A549 (cell line): Measurements from ENCODE around the gene ATXN7L1. TPM values are rescaled to one million over a fixed set of nuclear protein-coding genes. Genes with fewer than 3 reads are reported as not detected.

Experiments used
- ATAC-seq, 2 experiments: fragments of 200-7000 bp in 1 of 2; fragments of >200 bp in 1 of 2; cut with Nextera tagmentation in 1 of 2; cut with Tn5 transposase in 1 of 2; 3 replicates each; pipeline versions ENCODE4 v1.8.0 to v1.9.1; 2018 to 2020; ENCODE audit warnings: mild to moderate bottlenecking in 1 of 2, moderate library complexity in 1 of 2
- CTCF ChIA-PET: fragments of 300-600 bp; sonication (Branson Sonifier 250); formaldehyde crosslinking; extraction: SDS; loops from one replicate; lab custom pipeline; 2021; ENCODE audit warnings: antibody characterized with exemption, inconsistent platforms; lab: Yijun Ruan, JAX
- POLR2A ChIA-PET: fragments of 350-600 bp; formaldehyde crosslinking; extraction: SDS; loops from one replicate; lab custom pipeline; 2021; ENCODE audit warnings: antibody characterized with exemption, inconsistent platforms; lab: Yijun Ruan, JAX
- DNase-seq, 2 experiments: peaks; one replicate each; pipeline versions ENCODE4 v3.0.0 to v3.0.0-alpha.2; 2011 to 2016; ENCODE audit warnings: low read depth in 1 of 2, low spot score in 1 of 2
- FAIRE-seq: peaks from 2 replicates; lab custom pipeline; 2011; peaks lifted over from hg19 to GRCh38; lab: Jason Lieb, UNC
- H3K27ac ChIP-seq, 2 experiments: fragments of >200 bp; sonication (Bioruptor Twin); formaldehyde crosslinking; 3 replicates each; pipeline ENCODE4 v1.5.1; 2016 to 2017
- H3K4me1 ChIP-seq: fragments of >200 bp; sonication (Bioruptor Twin); formaldehyde crosslinking; 3 replicates; pipeline ENCODE4 v1.6.1; 2016
- H3K4me2 ChIP-seq: fragments of >200 bp; sonication (Bioruptor Twin); formaldehyde crosslinking; 3 replicates; pipeline ENCODE4 v1.6.1; 2016
- H3K4me3 ChIP-seq: fragments of >200 bp; sonication (Bioruptor Twin); formaldehyde crosslinking; 3 replicates; pipeline ENCODE4 v1.5.1; 2016
- H3K9me3 ChIP-seq: fragments of >200 bp; sonication (Bioruptor Twin); formaldehyde crosslinking; 3 replicates; pipeline ENCODE4 v1.6.1; 2016
- CBX2 ChIP-seq: fragments of 200-600 bp; sonication (generic); IDR thresholded peaks from 2 replicates; pipeline ENCODE4 v1.6.1; 2016; ENCODE audit warnings: low read depth, mild to moderate bottlenecking, borderline replicate concordance
- CHD4 ChIP-seq: fragments of 200-600 bp; sonication (generic); IDR thresholded peaks from 2 replicates; pipeline ENCODE4 v1.6.1; 2016; ENCODE audit warnings: antibody characterized with exemption, mild to moderate bottlenecking, borderline replicate concordance
- EHF ChIP-seq: fragments of 250-450 bp; sonication (Bioruptor Pico); IDR thresholded peaks from 2 replicates; pipeline ENCODE4 v1.5.0; 2020; ENCODE audit warnings: mild to moderate bottlenecking
- HDAC2 ChIP-seq: fragments of 200-600 bp; sonication (generic); IDR thresholded peaks from 2 replicates; pipeline ENCODE4 v1.6.1; 2016
- HEYL ChIP-seq: fragments of 250-450 bp; sonication (Bioruptor Pico); IDR thresholded peaks from 2 replicates; pipeline ENCODE4 v1.8.0; 2021; ENCODE audit warnings: mild to moderate bottlenecking, moderate library complexity
- HOXA7 ChIP-seq: fragments of 250-450 bp; sonication (Bioruptor Pico); IDR thresholded peaks from 2 replicates; pipeline ENCODE4 v1.5.0; 2020; ENCODE audit warnings: mild to moderate bottlenecking, moderate library complexity
- JUNB ChIP-seq: fragments of >200 bp; sonication (Bioruptor Twin); formaldehyde crosslinking; IDR thresholded peaks from 2 replicates; pipeline ENCODE4 v1.6.1; 2016
- MAZ ChIP-seq: fragments of 150-350 bp; IDR thresholded peaks from 2 replicates; pipeline ENCODE4 v1.6.1; 2014; ENCODE audit warnings: antibody characterized with exemption, low read depth, low read length, borderline replicate concordance
- NFE2L2 ChIP-seq: fragments of 150-350 bp; conservative IDR thresholded peaks from 2 replicates; pipeline ENCODE4 v1.6.1; 2014; ENCODE audit warnings: low read length
- POLR2AphosphoS2 ChIP-seq: conservative IDR thresholded peaks from 2 replicates; pipeline ENCODE4 v1.6.1; 2012; ENCODE audit warnings: low read length, improper control_type of control experiment, inconsistent platforms
- RAD21 ChIP-seq, 2 experiments: fragments of >200 bp in 1 of 2; sonication (Bioruptor Twin) in 1 of 2; formaldehyde crosslinking in 1 of 2; IDR thresholded peaks in 1 of 2; conservative IDR thresholded peaks in 1 of 2; 2 replicates in 1 of 2; 3 replicates in 1 of 2; pipeline ENCODE4 v1.6.1; 2012 to 2018; ENCODE audit warnings: inconsistent platforms in 1 of 2
- TP53 ChIP-seq: fragments of 250-450 bp; sonication (Bioruptor Pico); IDR thresholded peaks from 2 replicates; pipeline ENCODE4 v1.5.0; 2021; ENCODE audit warnings: mild to moderate bottlenecking, moderate library complexity
- ZSCAN20 ChIP-seq: fragments of 250-450 bp; sonication (Bioruptor Pico); IDR thresholded peaks from 2 replicates; pipeline ENCODE4 v1.8.0; 2022; ENCODE audit warnings: mild to moderate bottlenecking, moderate library complexity
- WGBS: methylation state at CpG from one replicate; pipeline ENCODE4 v1.1.6; 2017; ENCODE audit errors: missing lambda C conversion rate; 5-methylcytosine and 5-hydroxymethylcytosine counted together
- polyA plus RNA-seq, 4 experiments: library from polyadenylated mRNA; depleted of rRNA in 3 of 4; stranded (reverse); fragments of >200 nt; fragmentation: RNase III in 1 of 4; extraction: RNeasy Plus Mini Kit Qiagen cat#74134 plus additional on column Dnase treatment in 1 of 4; gene quantifications; 2 replicates in 3 of 4; 3 replicates in 1 of 4; pipeline ENCODE4 v1.2.3, GENCODE V29; 2011 to 2017
- TF ChIP-seq, protein P1 (sequence below): fragments of 250-450 bp; sonication (Bioruptor Pico); IDR thresholded peaks from 2 replicates; pipeline ENCODE4 v1.5.0; 2021; ENCODE audit warnings: mild to moderate bottlenecking, moderate library complexity, borderline replicate concordance
- TF ChIP-seq, protein P2 (sequence below): fragments of 150-350 bp; IDR thresholded peaks from 2 replicates; pipeline ENCODE4 v1.6.1; 2014; ENCODE audit warnings: low read depth, mild to moderate bottlenecking, low read length
- TF ChIP-seq, protein P3 (sequence below): fragments of >200 bp; sonication (Bioruptor Twin); formaldehyde crosslinking; IDR thresholded peaks from 3 replicates; pipeline ENCODE4 v1.6.1; 2016
- TF ChIP-seq, protein P4 (sequence below): fragments of >200 bp; sonication (Bioruptor Twin); formaldehyde crosslinking; IDR thresholded peaks from 2 replicates; pipeline ENCODE4 v1.6.1; 2016

ATXN7L1 gene
- polyA plus RNA-seq, 2 of the 4 experiments (the other 2 are of a cell fraction): 4.5 to 5.7 TPM

DNA sequence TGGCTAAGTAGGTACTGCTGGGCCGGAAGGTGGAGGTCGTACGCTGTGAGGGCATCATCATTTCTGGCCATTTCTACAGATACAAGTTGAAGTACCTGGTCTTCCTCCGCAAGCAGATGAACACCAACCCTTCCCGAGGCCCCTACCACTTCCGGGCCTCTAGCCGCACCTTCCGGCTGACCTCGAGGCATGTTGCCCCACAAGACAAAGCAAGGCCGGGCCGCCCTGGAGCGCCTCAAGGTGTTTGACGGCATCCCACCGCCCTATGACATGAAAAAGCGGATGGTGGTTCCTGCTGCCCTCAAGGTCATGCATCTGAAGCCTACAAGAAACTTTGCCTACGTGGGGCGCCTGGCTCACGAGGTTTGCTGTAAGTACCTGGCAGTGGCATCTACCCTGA, 56.8 kb downstream of the ATXN7L1 start:
- H3K9me3 ChIP-seq: no peaks in the 10 kb centered on the region
- ATAC-seq (no peak), FAIRE-seq (no peak), DNase-seq (no peak)
- 95% methylated on average over 18 of the region's 18 CpGs for WGBS
- ChIA-PET POLR2A (no interaction called here), CTCF (interaction anchor here (0.9 kb wide), 1 partner anchor 21 kb away, joined by 3 read pairs; no protein-coding TSS in a partner anchor)
- no peak overlapping the region for H3K4me3 ChIP-seq
- TF ChIP-seq JUNB: no peak
- TF ChIP-seq RAD21 (conservative IDR thresholded peaks at IDR 0.05 in 1 of 2, IDR thresholded peaks at IDR 0.05 in 1 of 2): no peak
- no peak for TF ChIP-seq ZSCAN20
- TF ChIP-seq, protein P1, sequence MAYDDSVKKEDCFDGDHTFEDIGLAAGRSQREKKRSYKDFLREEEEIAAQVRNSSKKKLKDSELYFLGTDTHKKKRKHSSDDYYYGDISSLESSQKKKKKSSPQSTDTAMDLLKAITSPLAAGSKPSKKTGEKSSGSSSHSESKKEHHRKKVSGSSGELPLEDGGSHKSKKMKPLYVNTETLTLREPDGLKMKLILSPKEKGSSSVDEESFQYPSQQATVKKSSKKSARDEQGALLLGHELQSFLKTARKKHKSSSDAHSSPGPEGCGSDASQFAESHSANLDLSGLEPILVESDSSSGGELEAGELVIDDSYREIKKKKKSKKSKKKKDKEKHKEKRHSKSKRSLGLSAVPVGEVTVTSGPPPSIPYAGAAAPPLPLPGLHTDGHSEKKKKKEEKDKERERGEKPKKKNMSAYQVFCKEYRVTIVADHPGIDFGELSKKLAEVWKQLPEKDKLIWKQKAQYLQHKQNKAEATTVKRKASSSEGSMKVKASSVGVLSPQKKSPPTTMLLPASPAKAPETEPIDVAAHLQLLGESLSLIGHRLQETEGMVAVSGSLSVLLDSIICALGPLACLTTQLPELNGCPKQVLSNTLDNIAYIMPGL: no peak
- TF ChIP-seq, protein P2, sequence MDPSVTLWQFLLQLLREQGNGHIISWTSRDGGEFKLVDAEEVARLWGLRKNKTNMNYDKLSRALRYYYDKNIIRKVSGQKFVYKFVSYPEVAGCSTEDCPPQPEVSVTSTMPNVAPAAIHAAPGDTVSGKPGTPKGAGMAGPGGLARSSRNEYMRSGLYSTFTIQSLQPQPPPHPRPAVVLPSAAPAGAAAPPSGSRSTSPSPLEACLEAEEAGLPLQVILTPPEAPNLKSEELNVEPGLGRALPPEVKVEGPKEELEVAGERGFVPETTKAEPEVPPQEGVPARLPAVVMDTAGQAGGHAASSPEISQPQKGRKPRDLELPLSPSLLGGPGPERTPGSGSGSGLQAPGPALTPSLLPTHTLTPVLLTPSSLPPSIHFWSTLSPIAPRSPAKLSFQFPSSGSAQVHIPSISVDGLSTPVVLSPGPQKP: no peak
- no peak for TF ChIP-seq HDAC2
- no peak overlapping the region for H3K4me2 ChIP-seq
- no peak overlapping the region for H3K27ac ChIP-seq
- no peaks in the 10 kb centered on the region for H3K4me1 ChIP-seq

DNA sequence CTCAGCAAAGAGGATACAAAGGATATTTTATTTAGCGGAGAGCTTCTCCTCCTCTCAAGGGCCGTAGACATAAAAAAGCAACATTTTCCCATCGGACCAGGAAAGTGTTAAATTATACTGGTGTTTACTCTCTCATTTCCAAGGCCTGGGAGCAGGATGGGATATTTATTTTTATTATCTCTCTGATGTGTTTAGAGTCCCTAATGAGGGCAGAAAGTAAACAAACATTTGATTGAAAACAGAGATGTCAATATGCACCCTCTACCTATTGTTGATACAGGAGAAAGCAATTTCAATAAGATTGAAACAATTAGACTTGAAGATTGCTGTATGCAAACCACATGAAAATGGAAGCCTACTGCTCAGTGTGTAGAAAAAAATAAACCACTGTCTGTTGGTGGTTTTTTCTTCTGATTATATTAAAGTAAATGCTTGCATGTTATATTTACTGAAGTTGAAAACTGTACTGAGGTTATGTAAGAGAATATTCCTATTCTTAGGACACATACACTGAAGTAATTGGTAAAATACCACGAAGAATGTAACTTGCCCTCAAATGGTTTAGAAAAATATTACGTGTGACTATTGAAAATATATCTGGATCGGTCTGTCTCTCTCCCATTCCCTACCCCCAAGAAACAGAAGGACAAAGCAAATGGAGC, 59.3 kb downstream of the ATXN7L1 start:
- Histone ChIP-seq H3K4me1 (no peaks in the 10 kb centered on the region), H3K4me2 (no peak overlapping the region), H3K4me3 (no peak overlapping the region), H3K9me3 (no peaks in the 10 kb centered on the region), H3K27ac (no peak overlapping the region)
- no peak for TF ChIP-seq HOXA7
- TF ChIP-seq CBX2: no peak
- TF ChIP-seq, protein P3, sequence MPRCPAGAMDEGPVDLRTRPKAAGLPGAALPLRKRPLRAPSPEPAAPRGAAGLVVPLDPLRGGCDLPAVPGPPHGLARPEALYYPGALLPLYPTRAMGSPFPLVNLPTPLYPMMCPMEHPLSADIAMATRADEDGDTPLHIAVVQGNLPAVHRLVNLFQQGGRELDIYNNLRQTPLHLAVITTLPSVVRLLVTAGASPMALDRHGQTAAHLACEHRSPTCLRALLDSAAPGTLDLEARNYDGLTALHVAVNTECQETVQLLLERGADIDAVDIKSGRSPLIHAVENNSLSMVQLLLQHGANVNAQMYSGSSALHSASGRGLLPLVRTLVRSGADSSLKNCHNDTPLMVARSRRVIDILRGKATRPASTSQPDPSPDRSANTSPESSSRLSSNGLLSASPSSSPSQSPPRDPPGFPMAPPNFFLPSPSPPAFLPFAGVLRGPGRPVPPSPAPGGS: no peak
- no peak for TF ChIP-seq TP53 (CRISPR knock-in tag)
- TF ChIP-seq EHF (CRISPR knock-in tag): no peak
- TF ChIP-seq, protein P1: no peak
- TF ChIP-seq HEYL: no peak
- no peak for TF ChIP-seq MAZ
- TF ChIP-seq, protein P4, sequence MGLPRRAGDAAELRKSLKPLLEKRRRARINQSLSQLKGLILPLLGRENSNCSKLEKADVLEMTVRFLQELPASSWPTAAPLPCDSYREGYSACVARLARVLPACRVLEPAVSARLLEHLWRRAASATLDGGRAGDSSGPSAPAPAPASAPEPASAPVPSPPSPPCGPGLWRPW: no peak
- no peak for TF ChIP-seq POLR2AphosphoS2
- no peak for TF ChIP-seq CHD4
- no peak for TF ChIP-seq NFE2L2
- FAIRE-seq (no peak), DNase-seq (no peak), ATAC-seq (no peak)
- POLR2A ChIA-PET: no interaction called here
- 84% methylated on average over 6 of the region's 6 CpGs for WGBS
- CTCF ChIA-PET: interaction anchor here (1.1 to 1.8 kb wide), 2 partner anchors 12 to 24 kb away, joined by 5 to 7 read pairs; no protein-coding TSS in a partner anchor
